Heart left ventricle (tissue), 13 donors: Measurements from ENCODE around the gene SLAMF8.

Experiments used
- POLR2A ChIP-seq, 2 donors: fragments of 450-650 bp; IDR thresholded peaks; one replicate each; pipeline ENCODE4 v1.6.1; 2017; ENCODE audit warnings: antibody characterized with exemption in 2 of 2, mild to moderate bottlenecking in 2 of 2, moderate library complexity in 2 of 2
- TF ChIP-seq, protein P1 (sequence below), 12 donors: fragments of 200-600 bp; sonication (generic) in 4 of 12; IDR thresholded peaks; one replicate each; pipeline versions ENCODE4 v1.5.0 to v1.8.0; 2018 to 2022; ENCODE audit warnings: antibody characterized with exemption in 12 of 12, mild to moderate bottlenecking in 5 of 12
- donor health status: ischemic (EF 13 %, LVEDD 7.1; RV severe dilation, severe dysfunction).
- donor health status: DM: no; HTN: yes; CAD: no.
- donor health status: DM: no; HTN: no; CAD: no.
- donor health status: ischemic (EF 25% LVEDD 6.9; RV normal size, moderate dysfunction).
- donor health status: ischemic (EF 25% LVEDD 5.7; RV mildly dilated, moderate dysfunction).
- donor health status: ischemic (EF 35%, LVEDD 5.7; RV mildly dilated, moderate dysfunction).
- donor health status: nonischemic (EF 11% LVEDD 7.7; RV severe dilation, severe dysfunction).
- donor health status: DM: yes; HTN: yes; CAD: no.
- donor health status: PGD.
- donor health status: ischemic (EF 29% LVEDD 5.4; RV normal size, mild dysfunction).
- donor health status: nonischemic (EF 23%, LVEDD 6.1; RV moderate dilation, normal function).

DNA sequence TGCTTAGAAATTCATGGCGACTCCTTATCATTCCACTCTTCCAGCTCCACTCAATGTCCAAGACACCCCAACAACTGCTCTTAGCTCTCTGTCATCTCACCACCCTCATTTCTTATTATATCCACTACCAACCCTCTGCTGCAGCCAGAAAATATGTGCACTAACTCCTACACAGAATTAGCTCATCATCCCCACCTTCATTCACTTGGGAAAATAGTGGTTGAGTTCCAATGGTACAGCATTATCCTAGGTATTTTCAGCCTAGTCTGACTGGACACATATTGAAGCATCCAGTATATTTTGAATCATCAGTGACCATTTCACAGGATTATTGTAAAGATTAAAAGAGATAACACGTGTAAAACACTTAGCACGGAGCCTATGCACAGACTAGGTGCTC, 52.5 kb downstream of the SLAMF8 start:
- TF ChIP-seq POLR2A (IDR thresholded peaks at IDR 0.05) = no peak
- TF ChIP-seq, protein P1, sequence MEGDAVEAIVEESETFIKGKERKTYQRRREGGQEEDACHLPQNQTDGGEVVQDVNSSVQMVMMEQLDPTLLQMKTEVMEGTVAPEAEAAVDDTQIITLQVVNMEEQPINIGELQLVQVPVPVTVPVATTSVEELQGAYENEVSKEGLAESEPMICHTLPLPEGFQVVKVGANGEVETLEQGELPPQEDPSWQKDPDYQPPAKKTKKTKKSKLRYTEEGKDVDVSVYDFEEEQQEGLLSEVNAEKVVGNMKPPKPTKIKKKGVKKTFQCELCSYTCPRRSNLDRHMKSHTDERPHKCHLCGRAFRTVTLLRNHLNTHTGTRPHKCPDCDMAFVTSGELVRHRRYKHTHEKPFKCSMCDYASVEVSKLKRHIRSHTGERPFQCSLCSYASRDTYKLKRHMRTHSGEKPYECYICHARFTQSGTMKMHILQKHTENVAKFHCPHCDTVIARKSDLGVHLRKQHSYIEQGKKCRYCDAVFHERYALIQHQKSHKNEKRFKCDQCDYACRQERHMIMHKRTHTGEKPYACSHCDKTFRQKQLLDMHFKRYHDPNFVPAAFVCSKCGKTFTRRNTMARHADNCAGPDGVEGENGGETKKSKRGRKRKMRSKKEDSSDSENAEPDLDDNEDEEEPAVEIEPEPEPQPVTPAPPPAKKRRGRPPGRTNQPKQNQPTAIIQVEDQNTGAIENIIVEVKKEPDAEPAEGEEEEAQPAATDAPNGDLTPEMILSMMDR (IDR thresholded peaks at IDR 0.05) = no peak
